HG03095 (cell line): ENCODE measurements around the gene USP6.
"Not testable (repeated sequence)": the region's sequence is repeated elsewhere in the genome, so short reads cannot be mapped to it uniquely, and the experiment has no call there.

ENCODE experiments used
- ATAC-seq: cut with Tn5 transposase; IDR thresholded peaks from one replicate; pipeline ENCODE4 v1.9.1; 2021; ENCODE audit warnings: moderate library complexity; ENCODE audit not compliant: unreplicated experiment

Gene USP6

DNA sequence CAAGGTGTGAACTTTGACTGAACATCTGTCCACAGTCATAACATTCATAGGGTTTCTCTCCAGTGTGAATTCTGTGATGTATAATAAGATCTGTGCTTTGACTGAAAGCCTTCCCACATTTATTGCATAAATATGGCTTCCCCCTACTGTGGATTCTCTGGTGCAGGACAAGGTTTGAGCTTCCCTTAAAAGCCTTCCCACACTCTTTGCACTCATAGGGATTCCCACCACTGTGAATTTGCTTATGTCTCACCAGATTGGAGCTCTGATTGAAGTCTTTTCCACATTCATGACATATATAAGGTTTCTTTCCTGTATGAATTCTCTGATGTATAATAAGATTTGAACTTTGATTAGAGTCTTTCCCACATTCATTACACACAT lies 67.6 kb downstream of the USP6 start:
- no peak for ATAC-seq

DNA sequence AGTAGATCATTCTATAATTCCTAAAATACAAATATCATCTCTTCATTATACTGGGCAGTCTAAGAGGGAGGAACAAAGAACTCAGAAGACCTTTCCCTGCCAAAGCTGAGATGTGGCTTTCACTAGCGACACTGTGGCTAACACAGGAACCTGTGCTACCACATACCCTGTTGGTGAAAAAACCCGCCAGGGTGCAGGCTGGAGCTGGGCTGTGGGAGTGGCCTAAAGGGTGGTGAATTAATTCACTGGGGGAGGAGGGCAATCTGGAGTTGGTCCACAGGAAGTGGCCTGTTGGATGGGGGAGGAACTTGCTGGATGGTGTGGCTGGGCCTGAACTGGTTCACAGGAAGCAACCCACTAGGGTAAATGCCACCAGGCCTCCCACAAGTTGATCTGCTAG lies 68.5 kb downstream of the USP6 start:
- no peak for ATAC-seq

DNA sequence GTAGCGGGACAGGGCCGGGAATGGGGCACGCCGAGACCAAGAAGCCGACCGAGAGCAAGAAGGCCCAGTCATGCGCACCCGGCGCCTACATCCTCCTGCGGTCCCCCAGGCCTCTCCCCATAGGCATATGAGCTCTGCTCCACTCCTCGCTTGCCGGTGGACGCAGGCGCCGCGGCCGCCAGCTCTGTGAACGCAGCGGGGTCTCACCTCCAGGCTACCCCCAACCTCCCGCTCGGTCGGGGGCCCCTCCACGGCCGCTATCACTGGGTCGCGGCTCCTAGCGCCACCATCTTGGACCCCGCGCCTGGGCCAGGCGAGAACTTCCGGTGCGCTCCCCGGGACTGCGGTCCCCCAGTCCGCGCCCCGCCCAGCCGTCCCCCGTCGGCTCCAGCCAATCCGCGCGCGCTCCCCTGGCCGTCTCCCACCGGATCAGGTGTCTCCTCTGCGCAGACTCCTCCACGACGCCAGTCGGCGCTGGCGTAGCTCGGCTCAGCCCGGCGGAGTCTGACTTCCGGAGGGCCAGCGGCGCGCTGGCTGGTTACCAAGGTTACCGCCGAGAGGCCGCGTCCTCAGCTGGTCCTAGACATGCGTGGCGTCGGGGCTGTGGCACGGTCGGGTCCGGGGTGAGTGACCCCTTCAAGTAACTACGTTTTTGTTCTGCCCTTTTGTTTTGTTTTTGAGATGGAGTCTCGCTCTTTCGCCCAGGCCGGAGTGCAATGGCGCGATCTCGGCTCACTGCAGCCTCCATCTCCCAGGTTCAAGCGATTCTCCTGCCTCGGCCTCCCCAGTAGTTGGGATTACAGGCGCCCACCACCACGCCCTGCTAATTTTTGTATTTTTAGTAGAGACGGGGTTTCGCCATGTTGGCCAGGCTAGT lies 75.9 kb downstream of the USP6 start, which contains the start of gene ZNF594:
ZNF594 (minus strand) TSS at position 328 of the 877 bp plus-strand sequence. CDS start 7,612 bp downstream, outside the sequence.
- peak; percentile 93 for ATAC-seq

DNA sequence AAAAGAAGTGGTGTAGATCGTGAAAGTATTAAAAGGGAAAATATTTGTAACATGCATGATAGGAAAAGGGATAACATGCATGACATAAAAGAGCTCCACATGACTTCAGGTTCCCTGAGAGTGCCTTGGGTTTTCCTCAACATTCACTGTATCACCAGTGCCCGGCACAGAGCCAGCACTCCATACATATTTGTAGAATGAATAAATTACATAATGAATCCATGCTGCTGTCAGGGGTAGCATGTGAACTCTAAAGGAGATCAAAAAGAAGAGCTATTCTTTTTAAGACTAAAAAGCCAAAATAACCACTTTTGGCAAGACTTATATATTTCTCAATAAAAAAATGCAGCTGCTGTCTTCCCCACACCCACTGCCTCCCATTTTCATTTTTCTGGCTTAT lies 78.5 kb downstream of the USP6 start:
- no peak for ATAC-seq

DNA sequence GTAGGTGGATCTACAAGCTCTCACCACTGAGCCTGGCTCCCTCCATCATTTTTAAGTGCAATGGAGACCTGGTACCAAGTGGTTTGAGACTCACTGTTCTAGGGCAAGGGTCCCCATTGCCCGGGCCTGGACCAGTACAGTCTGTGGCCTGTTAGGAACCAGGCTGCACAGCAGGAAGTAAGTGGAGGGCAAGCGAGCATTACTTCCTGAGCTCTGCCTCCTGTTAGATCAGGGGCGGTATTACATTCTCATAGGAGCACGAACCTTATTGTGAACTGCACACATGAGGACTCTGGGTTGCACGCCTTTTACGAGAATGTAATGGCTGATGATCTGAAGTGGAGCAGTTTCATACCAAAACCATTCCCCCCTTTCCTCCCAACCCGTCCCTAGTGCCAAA lies 82.6 kb downstream of the USP6 start:
- no peak for ATAC-seq

DNA sequence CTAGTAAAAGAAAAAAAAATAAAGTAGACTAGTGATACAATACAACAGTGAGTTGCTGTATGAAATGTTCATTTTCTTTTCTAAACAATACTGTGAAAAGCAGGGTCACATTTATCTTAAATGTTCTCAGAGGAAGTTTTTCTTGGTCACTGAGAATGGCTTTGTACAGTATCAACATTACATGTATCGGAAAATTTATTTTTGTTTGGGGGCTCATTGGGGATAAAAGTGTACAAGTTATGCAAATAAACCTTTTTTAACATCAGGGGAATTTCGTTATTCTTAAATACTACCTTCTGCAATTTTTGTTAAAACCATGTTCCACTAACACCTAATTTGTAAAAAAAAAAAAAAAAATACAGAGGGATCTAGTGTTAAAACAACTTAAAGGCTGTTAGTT lies 84.5 kb downstream of the USP6 start:
- no peak for ATAC-seq

DNA sequence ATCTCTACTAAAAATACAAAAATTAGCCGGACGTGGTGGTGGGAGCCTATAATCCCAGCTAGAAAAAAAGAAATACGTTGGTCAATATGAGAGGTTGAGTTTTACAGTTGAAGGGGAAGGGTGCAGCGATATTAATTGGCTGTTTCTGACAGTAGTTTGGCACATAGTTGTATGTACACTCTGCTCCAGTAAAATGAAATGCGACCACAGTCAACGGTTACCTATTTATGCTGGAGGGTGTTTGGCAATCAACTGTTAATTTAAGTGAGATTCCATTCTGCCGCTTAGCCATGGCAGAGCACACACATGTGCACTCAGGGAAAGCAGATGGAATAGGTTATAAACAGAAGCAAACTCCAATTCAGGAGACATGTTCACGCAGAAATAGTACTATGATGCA lies 85.2 kb downstream of the USP6 start:
- ATAC-seq: no peak

DNA sequence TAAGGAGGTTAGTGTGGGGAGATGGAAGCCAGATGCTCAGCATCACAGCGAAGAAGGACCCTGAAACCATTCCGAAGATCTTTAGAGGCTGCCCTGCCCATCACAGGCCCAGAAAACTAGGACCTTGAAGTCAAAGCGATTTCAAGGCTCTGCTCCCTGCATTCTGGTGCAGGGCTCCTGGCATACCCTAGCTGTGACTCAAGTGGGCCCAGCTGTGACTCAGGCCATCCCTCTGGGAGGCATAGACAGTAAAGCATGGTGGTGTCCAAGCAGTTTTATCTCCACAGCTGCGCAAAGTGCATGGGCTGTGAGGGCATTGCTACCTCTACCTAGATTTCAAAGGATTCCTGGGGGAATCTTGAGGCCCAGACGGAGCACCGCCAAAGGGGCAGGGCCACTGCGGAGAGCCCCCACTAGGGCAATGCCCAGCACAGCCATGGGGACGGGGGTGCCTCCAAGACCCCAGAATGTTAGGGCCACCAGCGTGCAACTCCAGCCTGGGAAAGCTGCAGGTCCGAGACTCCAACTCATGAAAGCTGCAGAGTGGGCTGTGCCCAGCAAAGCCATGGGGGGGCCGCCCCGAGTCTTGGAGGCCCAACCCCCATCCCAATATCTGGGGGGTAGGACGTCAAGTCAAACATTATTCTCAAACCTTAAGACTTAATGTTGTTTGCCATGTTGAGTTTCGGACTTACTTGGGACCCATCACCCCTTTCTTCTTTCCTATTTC lies 87.5 kb downstream of the USP6 start:
- no peak for ATAC-seq

DNA sequence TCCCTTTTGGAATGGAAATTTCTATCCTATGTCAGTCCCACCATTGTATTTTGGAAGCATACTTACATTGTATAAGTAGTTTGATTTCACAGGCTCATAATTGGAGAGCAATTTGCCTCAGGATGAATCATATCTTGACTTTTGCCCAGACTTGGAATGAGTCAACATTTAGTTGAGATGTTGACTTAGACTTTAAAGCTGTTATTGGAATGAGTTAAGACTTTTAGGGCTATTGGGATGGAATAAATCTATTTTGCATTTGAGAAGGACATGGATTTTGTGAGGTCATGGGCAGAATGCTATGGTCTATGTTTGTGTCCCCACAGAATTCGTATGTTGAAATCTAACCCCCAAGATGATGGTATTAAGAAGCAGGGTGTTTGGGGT lies 88.1 kb downstream of the USP6 start:
- ATAC-seq: no peak

DNA sequence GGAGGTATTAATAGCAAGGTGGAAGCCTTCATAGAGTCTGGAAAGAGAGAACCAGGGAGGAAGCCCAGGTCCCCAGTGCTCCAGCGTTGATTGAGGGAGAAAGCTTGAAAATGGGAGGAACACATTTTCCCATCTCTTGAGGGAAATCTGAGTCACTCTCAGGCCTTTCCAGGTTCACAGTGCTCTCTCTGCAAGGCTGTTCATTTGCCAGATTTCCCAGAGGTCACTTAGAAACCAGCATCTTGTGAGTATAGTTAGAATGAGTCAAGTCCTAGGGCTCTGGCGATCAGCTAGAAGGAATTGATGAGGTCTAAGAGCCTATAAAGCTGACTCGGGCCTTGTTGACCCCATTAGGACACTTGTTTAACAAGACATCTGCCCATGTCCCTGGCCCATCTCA lies 93.6 kb downstream of the USP6 start:
- no peak for ATAC-seq

DNA sequence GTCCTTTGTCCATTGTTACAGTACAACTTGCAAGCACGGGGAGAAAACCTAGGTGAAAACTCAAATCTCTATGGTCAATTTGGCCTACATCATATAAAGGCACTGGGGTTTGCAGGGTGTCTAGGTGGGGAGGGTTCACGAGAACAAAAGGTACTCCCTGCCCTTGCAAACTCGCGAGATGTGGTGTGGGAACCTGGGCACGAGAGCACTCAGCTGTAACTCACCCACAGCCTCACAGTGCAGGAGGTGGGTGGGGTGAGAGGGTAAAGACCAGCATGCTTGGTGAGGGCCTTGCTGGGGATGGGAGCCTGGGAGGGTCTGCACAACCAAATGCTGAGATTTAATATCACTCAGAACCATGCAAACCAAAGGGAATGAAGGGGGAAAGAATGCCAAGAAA lies 94.3 kb downstream of the USP6 start:
- no peak for ATAC-seq

DNA sequence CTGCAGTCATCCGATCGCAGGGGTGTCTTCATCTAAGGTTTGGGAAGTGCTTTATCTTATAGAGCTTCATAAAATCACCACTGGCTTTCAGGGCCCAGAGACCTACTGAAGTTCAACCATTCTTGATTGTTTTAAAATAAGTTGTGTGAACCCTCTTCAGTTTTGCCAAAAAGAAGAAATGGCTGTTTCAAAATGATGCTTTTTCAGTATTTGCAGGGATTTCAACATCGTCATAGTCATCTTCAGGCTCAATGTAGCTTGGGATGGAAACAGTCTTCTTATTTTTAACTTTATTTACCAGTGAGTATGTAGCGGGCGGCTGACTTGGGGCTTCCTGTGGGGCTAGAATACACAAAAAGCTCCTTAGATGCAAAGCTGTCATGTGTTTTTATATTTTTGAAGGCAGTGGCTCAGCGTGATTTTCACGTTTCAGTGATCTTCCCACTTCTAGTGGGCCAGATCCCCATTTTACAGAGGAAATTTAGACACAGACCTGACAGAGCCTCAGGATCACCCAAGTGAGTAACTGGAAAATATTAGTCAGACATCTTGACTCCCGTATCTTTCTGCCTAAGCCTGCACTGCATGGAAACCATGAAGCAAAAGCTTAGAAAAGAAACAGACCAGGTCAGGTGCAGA lies 94.9 kb downstream of the USP6 start:
- no peak for ATAC-seq

DNA sequence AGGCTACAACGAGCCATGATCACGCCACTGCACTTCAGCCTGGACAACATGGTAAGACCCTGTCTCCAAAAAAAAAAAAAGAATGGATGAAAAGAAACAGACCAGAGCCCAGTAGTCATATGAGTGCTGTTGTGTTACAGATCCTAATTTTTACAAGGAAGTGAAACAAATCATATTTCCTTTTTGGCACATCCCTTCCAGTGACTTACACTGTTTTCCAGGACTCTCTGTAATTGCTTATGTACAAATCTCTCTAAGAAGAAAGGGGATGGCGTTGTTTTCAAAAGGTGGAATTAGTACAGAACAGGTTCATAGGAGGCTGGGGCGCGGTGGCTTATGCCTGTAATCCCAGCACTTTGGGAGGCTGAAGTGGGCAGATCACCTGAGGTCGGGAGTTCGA lies 95.6 kb downstream of the USP6 start:
- ATAC-seq: no peak

DNA sequence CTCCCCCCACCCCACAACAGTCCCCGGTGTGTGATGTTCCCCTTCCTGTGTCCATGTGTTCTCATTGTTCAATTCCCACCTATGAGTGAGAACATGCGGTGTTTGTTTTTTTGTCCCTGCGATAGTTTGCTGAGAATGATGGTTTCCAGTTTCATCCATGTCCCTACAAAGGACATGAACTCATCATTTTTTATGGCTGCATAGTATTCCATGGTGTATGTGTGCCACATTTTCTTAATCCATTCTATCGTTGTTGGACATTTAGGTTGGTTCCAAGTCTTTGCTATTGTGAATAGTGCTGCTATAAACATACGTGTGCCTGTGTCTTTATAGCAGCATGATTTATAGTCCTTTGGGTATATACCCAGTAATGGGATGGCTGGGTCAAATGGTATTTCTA lies 101.7 kb downstream of the USP6 start:
- ATAC-seq: not testable (repeated sequence)

DNA sequence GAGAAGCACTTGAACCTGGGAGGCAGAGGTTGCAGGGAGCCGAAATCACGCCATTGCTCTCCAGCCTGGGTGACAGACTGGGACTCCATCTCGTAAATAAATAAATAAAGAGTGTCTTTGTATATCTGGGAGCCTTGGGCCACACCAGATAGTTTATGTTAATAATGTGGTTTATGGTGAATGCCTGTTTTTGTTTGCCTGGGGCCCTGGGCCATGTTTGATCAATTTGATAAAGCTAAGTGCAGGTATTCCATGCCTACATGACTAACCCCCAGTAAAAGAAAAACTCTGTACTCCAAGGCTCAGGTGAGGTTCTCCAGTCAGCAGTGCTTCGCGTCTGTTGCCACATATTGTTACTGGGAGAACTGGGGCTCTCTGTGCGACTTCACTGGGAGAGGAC lies 103.7 kb downstream of the USP6 start:
- ATAC-seq: no peak

DNA sequence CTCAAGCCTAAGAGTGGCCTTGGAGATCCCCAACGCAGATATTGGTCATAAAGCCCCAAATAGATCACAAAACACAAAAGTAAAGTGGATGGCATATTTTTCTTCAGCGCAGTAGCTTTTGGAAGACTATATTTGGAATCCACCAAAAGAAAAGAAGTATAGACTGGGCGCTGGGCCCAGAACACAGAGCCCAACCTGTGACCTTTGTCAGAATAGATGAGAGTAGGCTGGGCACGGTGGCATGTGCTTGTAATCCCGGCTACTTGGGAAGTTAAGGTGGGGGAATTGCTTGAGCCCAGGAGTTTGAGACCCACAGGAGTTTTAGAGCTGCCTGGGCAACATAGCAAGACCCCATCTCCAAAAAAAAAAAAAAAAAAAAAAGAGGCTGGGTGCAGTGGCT lies 104.2 kb downstream of the USP6 start:
- ATAC-seq: no peak

DNA sequence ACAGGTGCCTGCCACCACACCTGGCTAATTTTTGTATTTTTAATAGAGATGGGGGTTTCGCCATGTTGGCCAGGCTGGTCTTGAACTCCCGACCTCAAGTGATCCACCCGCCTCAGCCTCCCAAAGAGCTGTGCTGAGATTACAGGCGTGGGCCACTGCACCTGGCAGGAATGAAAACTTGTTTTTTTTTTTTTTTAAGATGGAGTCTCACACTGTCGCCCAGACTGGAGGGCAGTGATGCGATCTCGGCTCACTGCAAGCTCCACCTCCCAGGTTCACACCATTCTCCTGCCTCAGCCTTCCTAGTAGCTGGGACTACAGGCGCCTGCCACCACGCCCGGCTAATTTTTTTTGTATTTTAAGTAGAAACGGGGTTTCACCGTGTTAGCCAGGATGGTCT lies 106.1 kb downstream of the USP6 start:
- not testable (repeated sequence) for ATAC-seq
